Suprapubic skin (tissue), 4 donors: ENCODE results near the gene ATAD5.

ENCODE experiments used
- CTCF ChIP-seq, 2 donors: fragments of 200-600 bp in 1 of 2; fragments of 450-650 bp in 1 of 2; sonication (generic) in 1 of 2; IDR thresholded peaks; one replicate each; pipeline ENCODE4 v1.5.1; 2016 to 2019; ENCODE audit warnings: antibody characterized with exemption in 2 of 2, mild to moderate bottlenecking in 1 of 2, moderate library complexity in 1 of 2
- EP300 ChIP-seq: sonication (generic); formaldehyde crosslinking; IDR thresholded peaks from one replicate; pipeline ENCODE4 v1.6.1; 2017; ENCODE audit warnings: antibody characterized with exemption
- POLR2A ChIP-seq, 2 donors: fragments of 450-650 bp; IDR thresholded peaks; one replicate each; pipeline ENCODE4 v1.6.1; 2017; ENCODE audit warnings: antibody characterized with exemption in 2 of 2, mild to moderate bottlenecking in 2 of 2, moderate library complexity in 2 of 2
- POLR2AphosphoS5 ChIP-seq, 3 donors: sonication (generic); formaldehyde crosslinking; IDR thresholded peaks; one replicate each; pipeline ENCODE4 v1.6.1; 2017; ENCODE audit warnings: antibody characterized with exemption in 3 of 3

GRCh38 chr17:30920282-30920681, 88.5 kb downstream of the ATAD5 start:
- TF ChIP-seq CTCF (IDR thresholded peaks at IDR 0.05) (no peak), POLR2A (IDR thresholded peaks at IDR 0.05) (no peak), EP300 (no peak), POLR2AphosphoS5 (IDR thresholded peaks at IDR 0.05) (no peak)
